ENCODE results near the gene MID1. TPM values are rescaled to one million over a fixed set of nuclear protein-coding genes. Genes with fewer than 3 reads are reported as not detected.

The MID1 gene
- total RNA-seq, 4 donors from 2014 or later = 19.6 to 40.4 (median 29.9) TPM

- H3K4me1 ChIP-seq = no peaks in the 10 kb centered on the region
- H3K27me3 ChIP-seq = no peaks in the 10 kb centered on the region
- no peak overlapping the region for H3K27ac ChIP-seq
- no peak overlapping the region for H3K4me3 ChIP-seq
- TF ChIP-seq, protein P1, sequence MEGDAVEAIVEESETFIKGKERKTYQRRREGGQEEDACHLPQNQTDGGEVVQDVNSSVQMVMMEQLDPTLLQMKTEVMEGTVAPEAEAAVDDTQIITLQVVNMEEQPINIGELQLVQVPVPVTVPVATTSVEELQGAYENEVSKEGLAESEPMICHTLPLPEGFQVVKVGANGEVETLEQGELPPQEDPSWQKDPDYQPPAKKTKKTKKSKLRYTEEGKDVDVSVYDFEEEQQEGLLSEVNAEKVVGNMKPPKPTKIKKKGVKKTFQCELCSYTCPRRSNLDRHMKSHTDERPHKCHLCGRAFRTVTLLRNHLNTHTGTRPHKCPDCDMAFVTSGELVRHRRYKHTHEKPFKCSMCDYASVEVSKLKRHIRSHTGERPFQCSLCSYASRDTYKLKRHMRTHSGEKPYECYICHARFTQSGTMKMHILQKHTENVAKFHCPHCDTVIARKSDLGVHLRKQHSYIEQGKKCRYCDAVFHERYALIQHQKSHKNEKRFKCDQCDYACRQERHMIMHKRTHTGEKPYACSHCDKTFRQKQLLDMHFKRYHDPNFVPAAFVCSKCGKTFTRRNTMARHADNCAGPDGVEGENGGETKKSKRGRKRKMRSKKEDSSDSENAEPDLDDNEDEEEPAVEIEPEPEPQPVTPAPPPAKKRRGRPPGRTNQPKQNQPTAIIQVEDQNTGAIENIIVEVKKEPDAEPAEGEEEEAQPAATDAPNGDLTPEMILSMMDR (IDR thresholded peaks at IDR 0.05) = no peak
- no peak for TF ChIP-seq POLR2A (IDR thresholded peaks at IDR 0.05)
- H3K9me3 ChIP-seq = no peaks in the 10 kb centered on the region
- DNase-seq = no peak
- H3K36me3 ChIP-seq = no peaks in the 10 kb centered on the region
These were observed 94.8 kb downstream of the MID1 start for GRCh38 chrX:10525381-10526120.

- Histone ChIP-seq H3K4me1 (no peaks in the 10 kb centered on the region), H3K4me3 (no peak overlapping the region), H3K9me3 (no peaks in the 10 kb centered on the region), H3K27me3 (no peaks in the 10 kb centered on the region), H3K36me3 (no peaks in the 10 kb centered on the region), H3K27ac (no peak overlapping the region)
- DNase-seq = no peak
- no peak for TF ChIP-seq POLR2A (IDR thresholded peaks at IDR 0.05)
- TF ChIP-seq, protein P1 (IDR thresholded peaks at IDR 0.05) = no peak
These were observed 95.8 kb downstream of the MID1 start for GRCh38 chrX:10524578-10524977.

DNA sequence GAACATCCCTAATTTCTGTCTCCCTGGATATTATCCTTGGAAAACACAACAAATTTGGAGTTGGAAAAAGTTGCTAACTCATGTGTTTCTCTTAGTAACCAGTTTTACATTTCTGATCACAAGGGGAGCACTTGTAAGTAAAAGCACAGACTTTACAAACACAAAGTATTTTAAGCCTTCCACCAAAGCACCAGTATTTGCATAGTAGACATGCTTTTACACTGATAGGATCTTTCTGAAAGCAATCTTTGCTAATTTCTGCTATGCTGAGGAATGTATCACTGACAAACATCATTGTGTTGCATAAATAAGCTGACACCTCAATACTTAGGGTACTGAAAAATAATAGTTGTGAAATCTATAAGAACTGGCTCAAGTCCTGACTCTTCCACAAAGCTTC lies 100.6 kb downstream of the MID1 start:
- no peaks in the 10 kb centered on the region for H3K9me3 ChIP-seq
- DNase-seq = no peak
- H3K4me1 ChIP-seq = no peaks in the 10 kb centered on the region
- H3K4me3 ChIP-seq = no peak overlapping the region
- TF ChIP-seq, protein P1 (IDR thresholded peaks at IDR 0.05) = no peak
- TF ChIP-seq POLR2A (IDR thresholded peaks at IDR 0.05) = no peak
- H3K36me3 ChIP-seq = no peaks in the 10 kb centered on the region
- H3K27me3 ChIP-seq = no peaks in the 10 kb centered on the region
- no peak overlapping the region for H3K27ac ChIP-seq

- no peaks in the 10 kb centered on the region for H3K9me3 ChIP-seq
- no peaks in the 10 kb centered on the region for H3K4me1 ChIP-seq
- DNase-seq = no peak
- H3K36me3 ChIP-seq = no peaks in the 10 kb centered on the region
- no peak overlapping the region for H3K27ac ChIP-seq
- H3K27me3 ChIP-seq = no peaks in the 10 kb centered on the region
- TF ChIP-seq, protein P1 (IDR thresholded peaks at IDR 0.05) = no peak
- TF ChIP-seq POLR2A (IDR thresholded peaks at IDR 0.05) = no peak
- no peak overlapping the region for H3K4me3 ChIP-seq
These were observed 101.1 kb downstream of the MID1 start for GRCh38 chrX:10519278-10519677.

DNA sequence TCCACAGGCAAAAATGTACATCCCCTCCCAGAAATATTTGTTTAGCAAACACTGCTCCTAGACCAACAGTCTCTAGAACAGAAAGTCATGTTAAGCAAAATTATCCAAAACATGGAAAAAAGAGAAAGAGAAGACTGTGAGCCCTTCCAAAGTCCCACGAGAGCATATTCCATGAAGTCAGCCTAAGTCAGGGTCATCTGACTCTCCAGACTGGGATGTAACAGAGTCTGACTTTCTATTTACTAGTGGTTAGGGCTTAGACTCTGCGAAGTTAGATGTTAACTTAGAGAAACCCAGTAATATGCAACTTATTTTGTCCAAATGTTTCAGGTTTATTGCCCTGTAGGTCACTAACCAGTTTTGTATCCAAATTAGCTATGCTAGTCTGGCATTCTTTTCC lies 102.3 kb downstream of the MID1 start:
- no peaks in the 10 kb centered on the region for H3K9me3 ChIP-seq
- no peak overlapping the region for H3K27ac ChIP-seq
- no peak for TF ChIP-seq POLR2A (IDR thresholded peaks at IDR 0.05)
- TF ChIP-seq, protein P1 (IDR thresholded peaks at IDR 0.05) = no peak
- no peaks in the 10 kb centered on the region for H3K4me1 ChIP-seq
- no peak overlapping the region for H3K4me3 ChIP-seq
- DNase-seq = no peak
- H3K36me3 ChIP-seq = no peaks in the 10 kb centered on the region
- H3K27me3 ChIP-seq = no peaks in the 10 kb centered on the region

Data from Peyer's patch (tissue), 4 donors.